Measurements from ENCODE around the gene WDR53. TPM values are rescaled to one million over a fixed set of nuclear protein-coding genes. Genes with fewer than 3 reads are reported as not detected.
A peak's percentile ranks its signal among the peaks of the same experiment; 100 is the strongest.
"Not testable (repeated sequence)": the region's sequence is repeated elsewhere in the genome, so short reads cannot be mapped to it uniquely, and the experiment has no call there.

The WDR53 gene
- total and polyA plus RNA-seq, 2 donors, result 5.7 to 13.2 TPM

GRCh38 chr3:196596355-196596754 is 28.0 kb upstream of the WDR53 start:
- no peak overlapping the region for H3K27ac ChIP-seq (ENCODE audit: low read depth)
- no peak overlapping the region for H3K4me3 ChIP-seq (ENCODE audit: low read depth, low read length)
- 29% methylated on average over 5 of the region's 5 CpGs for WGBS
- no peaks in the 10 kb centered on the region for H3K36me3 ChIP-seq (ENCODE audit: insufficient read depth)
- no peaks in the 10 kb centered on the region for H3K4me1 ChIP-seq (ENCODE audit: insufficient read depth)
- no peak for DNase-seq (ENCODE audit: extremely low spot score)

GRCh38 chr3:196590279-196590678 is 21.9 kb upstream of the WDR53 start:
- Histone ChIP-seq H3K4me3 (ENCODE audit: low read depth, low read length) (no peak overlapping the region), H3K36me3 (ENCODE audit: insufficient read depth) (no peaks in the 10 kb centered on the region), H3K4me1 (ENCODE audit: insufficient read depth) (no peaks in the 10 kb centered on the region), H3K27ac (ENCODE audit: low read depth) (no peak overlapping the region)
- no peak for DNase-seq (ENCODE audit: extremely low spot score)
- 87% methylated on average over 5 of the region's 5 CpGs for WGBS

- peaks cover 2% of the 10 kb centered on the region for H3K36me3 ChIP-seq (ENCODE audit: insufficient read depth)
- H3K4me3 ChIP-seq (ENCODE audit: low read depth, low read length), result no peak overlapping the region
- no peaks in the 10 kb centered on the region for H3K4me1 ChIP-seq (ENCODE audit: insufficient read depth)
- H3K27ac ChIP-seq (ENCODE audit: low read depth), result no peak overlapping the region
- WGBS, result 79% methylated on average over 3 of the region's 3 CpGs
- DNase-seq (ENCODE audit: extremely low spot score), result no peak
These were observed 16.8 kb upstream of the WDR53 start for GRCh38 chr3:196585044-196585757.

- Histone ChIP-seq H3K27ac (ENCODE audit: low read depth) (no peak overlapping the region), H3K36me3 (ENCODE audit: insufficient read depth) (no peaks in the 10 kb centered on the region), H3K4me1 (ENCODE audit: insufficient read depth) (peaks cover 2% of the 10 kb centered on the region), H3K4me3 (ENCODE audit: low read depth, low read length) (no peak overlapping the region)
- no peak for DNase-seq (ENCODE audit: extremely low spot score)
- 47% methylated on average over 1 of the region's 1 CpG for WGBS
These were observed 4.0 kb upstream of the WDR53 start for GRCh38 chr3:196572389-196572788.

- DNase-seq (ENCODE audit: extremely low spot score); H3K4me3 ChIP-seq (ENCODE audit: low read depth, low read length); H3K36me3 ChIP-seq (ENCODE audit: insufficient read depth); H3K27ac ChIP-seq (ENCODE audit: low read depth); H3K4me1 ChIP-seq (ENCODE audit: insufficient read depth): not testable (repeated sequence)
- WGBS, result 92% methylated on average over 13 of the region's 13 CpGs
These were observed 2.0 kb upstream of the WDR53 start for GRCh38 chr3:196570332-196570731.

GRCh38 chr3:196569003-196569516 is 706 bp upstream of the WDR53 start:
- DNase-seq (ENCODE audit: extremely low spot score), result no peak
- H3K36me3 ChIP-seq (ENCODE audit: insufficient read depth), result peaks cover 1% of the 10 kb centered on the region
- H3K4me3 ChIP-seq (ENCODE audit: low read depth, low read length), result peak overlapping the region; percentile 61
- WGBS, result under 1% methylated on average over 44 of the region's 44 CpGs
- H3K27ac ChIP-seq (ENCODE audit: low read depth), result no peak overlapping the region
- H3K4me1 ChIP-seq (ENCODE audit: insufficient read depth), result peaks cover 2% of the 10 kb centered on the region

GRCh38 chr3:196563721-196564225 is 4.6 kb downstream of the WDR53 start:
- Histone ChIP-seq H3K4me3 (ENCODE audit: low read depth, low read length) (no peak overlapping the region), H3K27ac (ENCODE audit: low read depth) (no peak overlapping the region), H3K36me3 (ENCODE audit: insufficient read depth) (peaks cover 1% of the 10 kb centered on the region), H3K4me1 (ENCODE audit: insufficient read depth) (peaks cover 2% of the 10 kb centered on the region)
- 88% methylated on average over 9 of the region's 9 CpGs for WGBS
- no peak for DNase-seq (ENCODE audit: extremely low spot score)

GRCh38 chr3:196559826-196560225 is 8.5 kb downstream of the WDR53 start:
- Histone ChIP-seq H3K4me3 (ENCODE audit: low read depth, low read length) (no peak overlapping the region), H3K4me1 (ENCODE audit: insufficient read depth) (no peaks in the 10 kb centered on the region), H3K36me3 (ENCODE audit: insufficient read depth) (no peaks in the 10 kb centered on the region), H3K27ac (ENCODE audit: low read depth) (no peak overlapping the region)
- 28% methylated on average over 3 of the region's 3 CpGs for WGBS
- DNase-seq (ENCODE audit: extremely low spot score), result no peak

- Histone ChIP-seq H3K27ac (ENCODE audit: low read depth) (no peak overlapping the region), H3K4me1 (ENCODE audit: insufficient read depth) (no peaks in the 10 kb centered on the region), H3K4me3 (ENCODE audit: low read depth, low read length) (no peak overlapping the region), H3K36me3 (ENCODE audit: insufficient read depth) (no peaks in the 10 kb centered on the region)
- DNase-seq (ENCODE audit: extremely low spot score), result no peak
These were observed 9.9 kb downstream of the WDR53 start for GRCh38 chr3:196558476-196558875.

GRCh38 chr3:196557236-196557635 is 11.1 kb downstream of the WDR53 start:
- WGBS, result 79% methylated on average over 5 of the region's 5 CpGs
- DNase-seq (ENCODE audit: extremely low spot score), result no peak
- H3K36me3 ChIP-seq (ENCODE audit: insufficient read depth), result no peaks in the 10 kb centered on the region
- no peak overlapping the region for H3K4me3 ChIP-seq (ENCODE audit: low read depth, low read length)
- no peak overlapping the region for H3K27ac ChIP-seq (ENCODE audit: low read depth)
- no peaks in the 10 kb centered on the region for H3K4me1 ChIP-seq (ENCODE audit: insufficient read depth)

- Histone ChIP-seq H3K27ac (ENCODE audit: low read depth) (no peak overlapping the region), H3K4me1 (ENCODE audit: insufficient read depth) (no peaks in the 10 kb centered on the region), H3K36me3 (ENCODE audit: insufficient read depth) (no peaks in the 10 kb centered on the region), H3K4me3 (ENCODE audit: low read depth, low read length) (no peak overlapping the region)
- DNase-seq (ENCODE audit: extremely low spot score), result no peak
- WGBS, result 77% methylated on average over 3 of the region's 3 CpGs
These were observed 13.1 kb downstream of the WDR53 start for GRCh38 chr3:196555295-196555694.

- WGBS, result 80% methylated on average over 3 of the region's 3 CpGs
- H3K4me1 ChIP-seq (ENCODE audit: insufficient read depth), result no peaks in the 10 kb centered on the region
- no peak overlapping the region for H3K27ac ChIP-seq (ENCODE audit: low read depth)
- no peak overlapping the region for H3K4me3 ChIP-seq (ENCODE audit: low read depth, low read length)
- no peak for DNase-seq (ENCODE audit: extremely low spot score)
- H3K36me3 ChIP-seq (ENCODE audit: insufficient read depth), result no peaks in the 10 kb centered on the region
These were observed 14.1 kb downstream of the WDR53 start for GRCh38 chr3:196554205-196554604.

GRCh38 chr3:196553551-196553950 is 14.8 kb downstream of the WDR53 start:
- no peak for DNase-seq (ENCODE audit: extremely low spot score)
- no peak overlapping the region for H3K4me3 ChIP-seq (ENCODE audit: low read depth, low read length)
- H3K27ac ChIP-seq (ENCODE audit: low read depth), result no peak overlapping the region
- WGBS, result 92% methylated on average over 9 of the region's 9 CpGs
- H3K36me3 ChIP-seq (ENCODE audit: insufficient read depth), result no peaks in the 10 kb centered on the region
- H3K4me1 ChIP-seq (ENCODE audit: insufficient read depth), result no peaks in the 10 kb centered on the region

- 97% methylated on average over 5 of the region's 5 CpGs for WGBS
- DNase-seq (ENCODE audit: extremely low spot score), result no peak
These were observed 16.1 kb downstream of the WDR53 start for GRCh38 chr3:196552253-196552652.

More at GRCh38 chr3:196552253-196552652, 16.1 kb downstream of the WDR53 start:
- Histone ChIP-seq H3K4me1 (ENCODE audit: insufficient read depth) (no peaks in the 10 kb centered on the region), H3K4me3 (ENCODE audit: low read depth, low read length) (no peak overlapping the region), H3K36me3 (ENCODE audit: insufficient read depth) (no peaks in the 10 kb centered on the region), H3K27ac (ENCODE audit: low read depth) (no peak overlapping the region)

All from urinary bladder (tissue), 4 donors.